D341Med (cell line): ENCODE results near the gene MRPL42.
"Not testable (repeated sequence)": the region's sequence is repeated elsewhere in the genome, so short reads cannot be mapped to it uniquely, and the experiment has no call there.

ENCODE experiments used
- DNase-seq: peaks from one replicate; pipeline ENCODE4 v3.0.0; 2012; ENCODE audit warnings: low spot score

Gene MRPL42

DNA sequence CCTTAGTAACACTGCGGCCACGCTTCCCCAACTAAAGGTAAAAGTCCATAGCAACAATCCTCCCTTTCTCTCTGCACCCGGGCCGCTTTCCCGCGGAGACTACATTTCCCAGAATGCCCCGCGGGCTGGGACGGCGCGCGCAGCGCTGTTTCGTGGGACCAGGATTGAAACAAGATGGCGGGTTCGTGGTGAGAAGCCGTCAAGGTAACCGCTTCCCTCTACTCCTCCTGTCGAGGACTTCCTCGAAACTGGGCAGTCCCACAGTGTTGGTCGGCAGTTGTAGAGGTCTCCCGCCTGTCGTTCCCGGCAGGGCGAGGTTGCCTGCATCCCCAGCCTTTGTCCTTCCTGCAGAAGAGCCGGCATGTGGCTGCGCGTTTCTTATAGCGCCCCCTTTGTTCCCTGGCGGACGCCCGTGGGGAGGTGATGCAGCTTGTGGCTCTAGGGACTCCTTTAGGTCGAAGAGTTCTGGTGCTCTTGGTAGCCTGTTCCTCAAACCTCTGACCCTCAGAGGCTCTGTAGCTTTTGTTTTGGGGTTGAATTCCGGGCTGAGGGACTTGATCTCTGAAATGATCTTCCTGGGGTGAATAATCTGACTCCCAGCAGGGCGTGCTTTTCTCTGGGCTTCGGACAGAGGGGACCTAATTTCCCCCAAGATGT is at the start of gene MRPL42:
Gene MRPL42, plus strand, starts transcription at position 164 of the 657 bp plus-strand sequence. CDS start 1,772 bp downstream, outside the sequence.
- peak; percentile 93 for DNase-seq

- DNase-seq, result no peak
Observed at GRCh38 chr12:93417967-93418480, 49.3 kb upstream of the MRPL42 start.

DNA sequence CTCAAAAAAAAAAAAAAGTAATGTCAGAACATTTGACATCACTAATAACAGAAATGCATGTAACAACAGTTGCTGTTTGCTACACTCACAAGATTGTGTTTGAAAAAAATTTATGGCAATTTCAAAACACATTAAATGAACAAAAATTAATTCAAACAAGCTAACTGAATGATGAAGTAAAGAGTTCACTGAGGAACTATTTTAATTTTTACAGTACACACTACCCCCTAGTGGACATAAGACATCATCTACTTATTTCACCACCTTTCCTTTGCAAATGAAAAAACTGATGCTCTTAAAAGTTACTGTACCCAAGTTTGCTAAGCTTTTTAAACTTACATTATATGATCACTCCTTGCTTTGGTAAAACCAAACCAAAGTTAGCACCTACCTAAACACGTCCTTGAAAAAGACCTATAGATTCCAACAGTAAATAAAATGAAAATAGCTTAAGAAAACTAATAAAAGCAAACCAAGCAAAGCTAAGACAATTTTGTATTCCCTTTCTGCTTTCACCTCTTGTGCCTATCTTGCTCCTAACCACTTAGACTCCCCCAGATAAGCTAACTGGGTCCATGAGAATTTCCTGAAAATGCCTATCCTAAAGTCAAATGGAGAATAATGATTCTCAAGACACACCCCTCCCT is 47.8 kb upstream of the MRPL42 start:
- peak; percentile 28 for DNase-seq

DNA sequence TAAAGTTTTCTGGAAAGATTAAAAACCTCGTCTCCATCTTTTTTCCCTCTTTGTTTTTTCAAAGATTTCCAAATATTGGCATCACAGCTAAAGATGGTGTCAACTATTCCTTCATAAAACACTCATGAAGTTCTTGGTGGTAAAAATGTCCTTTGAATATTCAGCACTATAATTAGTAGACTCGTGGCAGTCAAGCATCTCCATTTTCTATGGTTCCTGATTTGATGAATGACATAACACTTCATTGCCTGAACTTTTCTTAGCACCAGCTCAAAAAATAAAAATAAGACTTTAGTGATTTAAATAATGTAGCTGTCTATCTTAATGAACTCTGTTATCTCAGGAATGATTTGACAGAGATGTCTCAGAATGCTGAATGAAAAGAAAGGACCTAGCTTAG is 45.3 kb upstream of the MRPL42 start:
- no peak for DNase-seq

GRCh38 chr12:93425736-93426411 is 41.4 kb upstream of the MRPL42 start:
- no peak for DNase-seq

DNA sequence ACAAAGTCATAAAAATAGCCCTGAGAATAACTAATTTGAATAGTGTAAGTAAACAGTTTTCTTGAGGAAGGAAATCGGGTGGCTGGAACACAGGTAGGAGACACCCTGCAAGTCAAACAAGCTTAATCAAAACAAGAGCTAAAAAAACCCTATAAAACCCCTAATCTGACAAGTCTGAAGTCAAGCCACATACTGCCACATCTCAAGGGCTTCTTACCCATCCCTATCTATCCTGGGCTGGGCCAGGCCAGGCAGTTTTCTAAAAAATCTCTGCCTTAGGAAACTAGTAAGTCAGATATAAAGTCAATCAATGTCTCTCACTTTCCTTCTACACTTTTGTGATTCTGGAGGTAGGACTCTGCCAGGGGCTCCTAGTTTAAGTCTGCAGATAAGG is 40.9 kb upstream of the MRPL42 start:
- DNase-seq, result no peak

DNA sequence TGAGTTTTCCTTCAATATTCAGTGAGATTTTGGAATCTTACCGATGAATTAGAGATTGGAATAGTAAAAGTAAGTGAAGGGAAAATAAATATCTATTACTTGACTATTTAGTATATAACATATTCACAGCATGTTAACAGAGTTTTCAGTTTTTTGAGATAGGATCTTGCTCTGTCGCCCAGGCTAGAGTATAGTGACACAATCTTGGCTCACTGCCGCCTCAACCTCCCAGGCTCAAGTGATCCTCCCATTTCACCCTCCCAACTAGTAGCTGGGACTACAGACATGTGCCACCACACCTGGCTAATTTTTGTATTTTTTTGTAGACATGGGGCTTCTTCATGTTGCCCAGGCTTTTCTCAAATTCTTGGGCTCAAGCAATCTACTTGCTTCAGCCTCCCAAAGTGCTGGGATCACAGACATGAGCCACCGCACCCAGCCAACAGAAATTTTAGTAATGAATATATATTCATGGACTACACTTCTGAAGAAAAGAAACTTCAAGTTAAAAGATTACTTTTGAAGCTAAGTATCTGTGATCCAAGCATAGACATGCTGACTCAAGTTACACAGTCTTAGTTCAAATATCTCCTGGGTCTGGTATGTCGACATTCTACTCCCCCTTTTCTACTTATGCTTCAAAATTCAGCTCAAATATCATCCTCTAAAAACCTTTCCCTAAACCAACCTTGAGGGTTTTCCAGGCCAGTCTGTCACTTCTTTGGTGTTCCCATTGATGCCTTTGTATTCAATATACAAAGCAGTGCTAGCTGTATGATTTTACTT is 39.3 kb upstream of the MRPL42 start:
- DNase-seq, result no peak

GRCh38 chr12:93429448-93429847 is 37.9 kb upstream of the MRPL42 start:
- no peak for DNase-seq

DNA sequence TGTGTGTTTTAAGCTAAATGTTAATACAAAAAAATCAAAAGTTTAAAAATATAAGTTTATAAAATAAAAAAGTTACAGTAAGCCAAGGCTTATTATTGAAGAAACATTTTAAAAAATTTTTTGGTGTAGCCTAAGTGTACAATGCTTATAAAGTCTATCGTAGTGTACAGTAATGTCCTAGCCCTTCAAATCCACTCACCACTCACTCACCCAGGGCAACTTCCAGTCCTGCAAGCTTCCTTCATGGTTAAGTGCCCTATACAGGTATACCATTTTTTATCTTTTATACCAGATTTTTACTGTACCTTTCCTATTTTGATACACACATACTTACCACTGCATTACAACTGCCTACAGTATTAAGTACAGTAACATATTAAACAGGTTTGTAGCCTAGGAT is 37.5 kb upstream of the MRPL42 start:
- no peak for DNase-seq

- DNase-seq, result no peak
Observed at GRCh38 chr12:93430280-93430679, 37.0 kb upstream of the MRPL42 start.

GRCh38 chr12:93432031-93432430 is 35.3 kb upstream of the MRPL42 start:
- DNase-seq, result not testable (repeated sequence)

DNA sequence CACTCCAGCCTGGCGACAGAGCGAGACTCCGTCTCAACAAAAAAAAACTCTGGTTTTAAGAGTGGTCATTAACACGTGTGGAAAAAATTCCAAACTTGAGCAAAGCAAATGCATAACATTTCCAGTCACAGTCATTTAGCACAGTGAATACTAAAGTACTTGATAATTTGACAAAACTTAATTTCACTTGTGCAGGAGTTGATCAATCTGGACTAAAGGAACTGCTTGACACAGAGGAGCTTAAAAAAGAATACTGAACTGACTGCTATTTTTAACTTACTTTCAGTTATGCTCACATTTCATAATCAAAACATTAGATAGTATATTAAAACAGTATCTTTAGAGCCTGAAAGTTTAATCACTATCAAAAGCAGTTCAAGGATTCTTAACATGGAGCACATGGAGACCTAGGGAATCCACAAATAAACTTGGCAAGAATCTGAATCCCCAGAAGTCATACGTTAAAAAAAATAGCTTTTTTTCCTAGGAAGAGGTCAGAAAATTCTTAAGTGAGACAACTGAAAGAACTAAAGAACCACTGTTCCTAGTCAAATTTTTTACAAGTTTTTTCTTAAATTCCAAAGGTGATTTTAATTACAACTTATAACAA is 33.0 kb upstream of the MRPL42 start:
- no peak for DNase-seq

GRCh38 chr12:93438266-93439050 is 28.9 kb upstream of the MRPL42 start:
- no peak for DNase-seq

DNA sequence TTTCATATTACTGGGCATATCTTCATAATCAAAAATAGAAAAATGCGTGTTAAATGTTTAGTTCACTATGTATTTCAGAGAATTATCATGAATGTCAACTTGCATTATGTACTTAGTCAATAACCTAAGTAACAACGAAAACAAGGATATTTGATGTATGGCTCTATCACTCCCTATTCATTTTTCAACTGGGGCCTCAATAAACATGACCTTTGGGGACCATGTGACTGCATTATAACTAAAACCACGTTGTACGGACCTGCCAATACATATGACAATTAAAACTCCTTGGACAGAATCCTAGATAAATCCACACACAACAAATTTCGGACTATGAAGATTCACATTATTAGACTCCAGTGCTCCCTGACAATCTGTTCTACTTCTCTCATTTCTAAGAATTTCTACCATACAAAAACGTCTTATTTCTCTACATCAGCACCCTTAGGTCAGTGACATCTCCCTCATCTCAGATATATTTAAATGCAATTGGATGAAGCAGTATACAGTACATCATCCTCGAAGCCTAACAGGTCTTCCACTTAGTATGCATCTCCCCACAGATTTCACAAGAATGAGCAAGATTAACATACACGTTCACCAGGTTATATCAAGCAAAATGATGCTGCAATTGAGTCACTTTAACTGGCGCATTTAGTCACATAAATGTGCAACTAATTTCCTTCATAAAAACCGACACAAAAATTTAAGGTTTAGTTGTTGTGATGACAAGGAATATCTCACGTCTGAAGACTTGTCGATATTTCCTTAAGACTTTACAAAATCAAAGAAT is 27.1 kb upstream of the MRPL42 start:
- DNase-seq, result no peak

DNA sequence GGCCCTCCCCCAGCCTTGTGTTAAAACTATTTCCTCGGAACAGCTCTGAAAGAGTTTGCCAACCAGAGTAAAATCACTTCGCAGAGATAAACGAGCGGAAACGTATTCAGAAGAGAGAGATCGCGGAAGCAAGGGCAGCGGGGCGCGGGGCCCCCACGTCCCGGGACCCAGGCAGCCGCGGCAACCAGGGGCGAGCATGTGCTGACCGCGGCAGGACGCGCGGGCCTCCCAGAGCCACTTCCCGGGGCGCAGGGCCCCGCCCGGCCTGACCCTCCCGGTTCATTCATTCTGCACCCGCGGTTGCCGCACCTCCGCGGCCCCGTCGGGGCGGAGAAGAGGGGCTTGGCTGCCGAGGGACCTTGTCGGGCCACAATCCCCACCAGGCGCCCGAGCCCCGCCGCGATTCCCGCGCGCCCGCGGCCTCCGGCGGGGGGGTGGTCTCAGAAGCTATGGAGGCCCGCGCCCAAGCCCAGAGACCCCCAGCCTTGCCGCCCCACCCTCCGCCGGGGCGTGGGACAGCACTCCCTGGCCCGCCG is 26.2 kb upstream of the MRPL42 start:
- no peak for DNase-seq

DNA sequence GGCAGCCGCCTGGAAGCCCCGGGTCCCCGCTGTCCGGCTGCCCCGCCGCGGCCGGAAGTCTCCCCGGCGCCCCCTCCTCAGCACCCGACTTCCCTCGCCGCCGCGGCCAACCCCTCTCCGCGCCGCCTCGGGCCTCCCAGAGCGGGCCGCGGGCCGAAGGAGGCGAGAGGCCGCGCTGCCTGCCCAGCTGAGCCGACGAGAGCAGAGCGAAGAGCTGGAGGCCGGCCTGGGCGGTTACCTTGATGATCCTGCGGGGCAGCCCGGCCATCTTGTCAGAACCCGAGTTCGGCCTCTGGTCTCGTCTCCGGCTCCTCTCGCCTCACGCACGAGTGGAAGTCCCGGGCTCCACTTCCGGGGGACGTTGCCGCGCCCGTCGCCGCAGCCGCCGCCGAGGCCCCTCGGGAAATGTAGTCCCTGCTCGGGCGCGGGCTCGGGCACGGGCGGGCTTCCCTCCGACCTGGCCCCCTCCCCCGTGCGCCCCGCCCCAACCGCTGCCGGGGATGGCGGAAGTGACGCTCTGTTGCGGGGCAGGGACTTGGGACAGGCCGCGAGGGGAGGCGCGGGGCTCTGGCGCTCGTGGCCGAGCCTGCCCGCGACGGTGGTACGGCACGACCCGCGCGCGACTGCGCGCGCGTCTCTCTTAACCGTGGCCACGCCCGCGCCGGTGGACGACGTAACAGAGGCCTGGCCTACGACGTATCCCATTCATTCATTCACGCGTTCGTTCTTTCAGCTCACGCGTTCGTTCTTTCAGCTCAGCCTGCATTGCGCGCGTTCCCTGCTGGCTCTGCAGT is 25.5 kb upstream of the MRPL42 start, which contains the start of gene UBE2N:
Gene UBE2N, minus strand, starts transcription at position 331 of the 794 bp plus-strand sequence. Its CDS starts 63 bp downstream, at position 268.
- peak; percentile 98 for DNase-seq

- no peak for DNase-seq
Observed at GRCh38 chr12:93442411-93443340, 24.6 kb upstream of the MRPL42 start.

GRCh38 chr12:93443576-93443975 is 23.7 kb upstream of the MRPL42 start:
- no peak for DNase-seq
